K562 (cell line): ENCODE results near the gene PET100. TPM values are rescaled to one million over a fixed set of nuclear protein-coding genes. Genes with fewer than 3 reads are reported as not detected.
A peak's percentile ranks its signal among the peaks of the same experiment; 100 is the strongest.

Source experiments
- BRF1 ChIP-seq: IDR thresholded peaks from 3 replicates; pipeline ENCODE4 v1.6.1; 2011; ENCODE audit warnings: borderline replicate concordance, mild to moderate bottlenecking; ENCODE audit not compliant: insufficient read length; ENCODE audit errors: extremely low read depth
- CCNT2 ChIP-seq: IDR thresholded peaks from 2 replicates; pipeline ENCODE4 v1.6.1; 2011; ENCODE audit warnings: borderline replicate concordance, low read depth, mild to moderate bottlenecking, moderate library complexity, mixed read lengths, low read length; ENCODE audit not compliant: insufficient read length; ENCODE audit errors: extremely low read depth
- CXXC5 ChIP-seq: fragments of 250-450 bp; sonication (Bioruptor Pico); IDR thresholded peaks from 2 replicates; pipeline ENCODE4 v1.8.0; 2022; ENCODE audit warnings: inconsistent platforms, mild to moderate bottlenecking, moderate library complexity
- E2F3 ChIP-seq: fragments of 250-450 bp; sonication (Bioruptor Pico); IDR thresholded peaks from 2 replicates; pipeline ENCODE4 v1.4.0; 2020; ENCODE audit warnings: mild to moderate bottlenecking
- GABPB1 ChIP-seq: sonication (generic); formaldehyde crosslinking; IDR thresholded peaks from 2 replicates; pipeline ENCODE4 v1.8.0; 2022; ENCODE audit warnings: mild to moderate bottlenecking, missing genetic modification reagents
- MEF2A ChIP-seq: IDR thresholded peaks from 2 replicates; pipeline ENCODE4 v1.6.1; 2011; ENCODE audit warnings: low read depth, mild to moderate bottlenecking, low read length, moderate library complexity; ENCODE audit not compliant: control insufficient read depth
- NCOA4 ChIP-seq: fragments of 450-650 bp; IDR thresholded peaks from 2 replicates; pipeline ENCODE4 v1.6.1; 2018; ENCODE audit warnings: mild to moderate bottlenecking; ENCODE audit not compliant: partially characterized antibody
- PRDM10 ChIP-seq: fragments of 450-650 bp; IDR thresholded peaks from 2 replicates; pipeline ENCODE4 v1.6.1; 2018; ENCODE audit not compliant: partially characterized antibody
- PURB ChIP-seq: sonication (generic); formaldehyde crosslinking; IDR thresholded peaks from 2 replicates; pipeline ENCODE4 v1.9.0; 2021; ENCODE audit warnings: low read depth, mild to moderate bottlenecking, missing genetic modification reagents
- RB1 ChIP-seq: fragments of 450-650 bp; IDR thresholded peaks from 2 replicates; pipeline ENCODE4 v1.6.1; 2017; ENCODE audit warnings: low read depth, mild to moderate bottlenecking
- SREBF1 ChIP-seq: fragments of 150-350 bp; IDR thresholded peaks from 2 replicates; pipeline ENCODE4 v1.6.1; 2014; ENCODE audit warnings: antibody characterized with exemption, low read depth, low read length, borderline replicate concordance
- SUPT5H ChIP-seq: fragments of 450-650 bp; IDR thresholded peaks from 2 replicates; pipeline ENCODE4 v1.6.1; 2016
- ZBTB7A ChIP-seq: IDR thresholded peaks from 2 replicates; pipeline ENCODE4 v1.6.1; 2011; ENCODE audit warnings: low read depth, mild to moderate bottlenecking, low read length, moderate library complexity, borderline replicate concordance; ENCODE audit not compliant: control insufficient read depth
- ZNF133 ChIP-seq: fragments of 250-450 bp; sonication (Bioruptor Pico); IDR thresholded peaks from 2 replicates; pipeline ENCODE4 v1.4.0; 2020; ENCODE audit warnings: mild to moderate bottlenecking
- ZNF232 ChIP-seq: sonication (generic); formaldehyde crosslinking; IDR thresholded peaks from 2 replicates; pipeline ENCODE4 v1.8.0; 2022; ENCODE audit warnings: mild to moderate bottlenecking, missing genetic modification reagents
- polyA plus RNA-seq, 8 experiments: library from polyadenylated mRNA; depleted of rRNA in 4 of 8; stranded (reverse) in 5 of 8; unstranded in 3 of 8; fragments of >200 nt; fragmentation: Nextera tagmentation in 2 of 8; fragmentation: Illumina TruSeq in 1 of 8; extraction: Ambion mirVana in 2 of 8; extraction: Trizol in 1 of 8; gene quantifications; 2 replicates each; pipeline versions ENCODE4 v1.2.1 to v1.2.3, GENCODE V29; 2011 to 2014; ENCODE audit warnings: inconsistent platforms in 1 of 8, missing spikeins in 1 of 8
- total RNA-seq, 7 experiments: library from RNA; depleted of rRNA in 6 of 7; stranded (reverse); fragments of >200 nt in 6 of 7; fragmentation: Illumina TruSeq in 2 of 7; extraction: Trizol in 2 of 7; gene quantifications; 2 replicates each; pipeline versions ENCODE4 v1.2.1 to v1.2.3, GENCODE V29; 2011 to 2021; ENCODE audit warnings: low replicate concordance in 1 of 7
- TF ChIP-seq, protein P1 (sequence below): fragments of 450-650 bp; IDR thresholded peaks from 2 replicates; pipeline ENCODE4 v1.6.1; 2016
- TF ChIP-seq, protein P2 (sequence below): sonication (generic); formaldehyde crosslinking; IDR thresholded peaks from 2 replicates; pipeline ENCODE4 v1.8.1; 2022; ENCODE audit warnings: missing genetic modification reagents
- TF ChIP-seq, protein P3 (sequence below): fragments of 450-650 bp; IDR thresholded peaks from 2 replicates; pipeline ENCODE4 v1.6.1; 2017; ENCODE audit warnings: antibody characterized with exemption, mild to moderate bottlenecking

The PET100 gene
- total and polyA plus RNA-seq, 9 of the 15 experiments (the other 6 are each of a cell fraction or from before 2014, with no cell fraction given): 62.3 to 351 (median 98.3) TPM

GRCh38 chr19:7652061-7652641 lies 22.6 kb downstream of the PET100 start (continued):
- TF ChIP-seq SUPT5H (no peak), ZNF133 (CRISPR knock-in tag) (no peak), SREBF1 (no peak), NCOA4 (no peak), GABPB1 (no peak; the same call in 1 of the 2 replicates), E2F3 (CRISPR knock-in tag) (no peak), MEF2A (0 out of 2 replicates have a peak, but pooled peaks have one; percentile 60), CXXC5 (peak; percentile 92), PRDM10 (peak; percentile 45), ZNF232 (CRISPR knock-in tag) (no peak), BRF1 (no peak), ZBTB7A (peak; percentile 38; the same call in 1 of the 2 replicates), RB1 (peak; percentile 69), PURB (no peak), CCNT2 (no peak)
- TF ChIP-seq, protein P1, sequence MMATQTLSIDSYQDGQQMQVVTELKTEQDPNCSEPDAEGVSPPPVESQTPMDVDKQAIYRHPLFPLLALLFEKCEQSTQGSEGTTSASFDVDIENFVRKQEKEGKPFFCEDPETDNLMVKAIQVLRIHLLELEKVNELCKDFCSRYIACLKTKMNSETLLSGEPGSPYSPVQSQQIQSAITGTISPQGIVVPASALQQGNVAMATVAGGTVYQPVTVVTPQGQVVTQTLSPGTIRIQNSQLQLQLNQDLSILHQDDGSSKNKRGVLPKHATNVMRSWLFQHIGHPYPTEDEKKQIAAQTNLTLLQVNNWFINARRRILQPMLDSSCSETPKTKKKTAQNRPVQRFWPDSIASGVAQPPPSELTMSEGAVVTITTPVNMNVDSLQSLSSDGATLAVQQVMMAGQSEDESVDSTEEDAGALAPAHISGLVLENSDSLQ: peak; percentile 30; the same call in 1 of the 2 replicates
- TF ChIP-seq, protein P2, sequence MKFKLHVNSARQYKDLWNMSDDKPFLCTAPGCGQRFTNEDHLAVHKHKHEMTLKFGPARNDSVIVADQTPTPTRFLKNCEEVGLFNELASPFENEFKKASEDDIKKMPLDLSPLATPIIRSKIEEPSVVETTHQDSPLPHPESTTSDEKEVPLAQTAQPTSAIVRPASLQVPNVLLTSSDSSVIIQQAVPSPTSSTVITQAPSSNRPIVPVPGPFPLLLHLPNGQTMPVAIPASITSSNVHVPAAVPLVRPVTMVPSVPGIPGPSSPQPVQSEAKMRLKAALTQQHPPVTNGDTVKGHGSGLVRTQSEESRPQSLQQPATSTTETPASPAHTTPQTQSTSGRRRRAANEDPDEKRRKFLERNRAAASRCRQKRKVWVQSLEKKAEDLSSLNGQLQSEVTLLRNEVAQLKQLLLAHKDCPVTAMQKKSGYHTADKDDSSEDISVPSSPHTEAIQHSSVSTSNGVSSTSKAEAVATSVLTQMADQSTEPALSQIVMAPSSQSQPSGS (CRISPR knock-in tag): no peak
- TF ChIP-seq, protein P3, sequence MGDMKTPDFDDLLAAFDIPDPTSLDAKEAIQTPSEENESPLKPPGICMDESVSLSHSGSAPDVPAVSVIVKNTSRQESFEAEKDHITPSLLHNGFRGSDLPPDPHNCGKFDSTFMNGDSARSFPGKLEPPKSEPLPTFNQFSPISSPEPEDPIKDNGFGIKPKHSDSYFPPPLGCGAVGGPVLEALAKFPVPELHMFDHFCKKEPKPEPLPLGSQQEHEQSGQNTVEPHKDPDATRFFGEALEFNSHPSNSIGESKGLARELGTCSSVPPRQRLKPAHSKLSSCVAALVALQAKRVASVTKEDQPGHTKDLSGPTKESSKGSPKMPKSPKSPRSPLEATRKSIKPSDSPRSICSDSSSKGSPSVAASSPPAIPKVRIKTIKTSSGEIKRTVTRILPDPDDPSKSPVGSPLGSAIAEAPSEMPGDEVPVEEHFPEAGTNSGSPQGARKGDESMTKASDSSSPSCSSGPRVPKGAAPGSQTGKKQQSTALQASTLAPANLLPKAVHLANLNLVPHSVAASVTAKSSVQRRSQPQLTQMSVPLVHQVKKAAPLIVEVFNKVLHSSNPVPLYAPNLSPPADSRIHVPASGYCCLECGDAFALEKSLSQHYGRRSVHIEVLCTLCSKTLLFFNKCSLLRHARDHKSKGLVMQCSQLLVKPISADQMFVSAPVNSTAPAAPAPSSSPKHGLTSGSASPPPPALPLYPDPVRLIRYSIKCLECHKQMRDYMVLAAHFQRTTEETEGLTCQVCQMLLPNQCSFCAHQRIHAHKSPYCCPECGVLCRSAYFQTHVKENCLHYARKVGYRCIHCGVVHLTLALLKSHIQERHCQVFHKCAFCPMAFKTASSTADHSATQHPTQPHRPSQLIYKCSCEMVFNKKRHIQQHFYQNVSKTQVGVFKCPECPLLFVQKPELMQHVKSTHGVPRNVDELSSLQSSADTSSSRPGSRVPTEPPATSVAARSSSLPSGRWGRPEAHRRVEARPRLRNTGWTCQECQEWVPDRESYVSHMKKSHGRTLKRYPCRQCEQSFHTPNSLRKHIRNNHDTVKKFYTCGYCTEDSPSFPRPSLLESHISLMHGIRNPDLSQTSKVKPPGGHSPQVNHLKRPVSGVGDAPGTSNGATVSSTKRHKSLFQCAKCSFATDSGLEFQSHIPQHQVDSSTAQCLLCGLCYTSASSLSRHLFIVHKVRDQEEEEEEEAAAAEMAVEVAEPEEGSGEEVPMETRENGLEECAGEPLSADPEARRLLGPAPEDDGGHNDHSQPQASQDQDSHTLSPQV: no peak; the same call in 1 of the 2 replicates
